Measurements from ENCODE around the gene TP53. TPM values are rescaled to one million over a fixed set of nuclear protein-coding genes. Genes with fewer than 3 reads are reported as not detected.

The TP53 gene
- total RNA-seq, 1 experiment from 2014 or later, result 61.0 TPM

- DNase-seq (ENCODE audit: low spot score), result no peak
Measured at GRCh38 chr17:7707446-7707845, 20.2 kb upstream of the TP53 start.

GRCh38 chr17:7706631-7707354 lies 19.5 kb upstream of the TP53 start:
- DNase-seq (ENCODE audit: low spot score), result no peak

GRCh38 chr17:7705269-7706255 lies 18.3 kb upstream of the TP53 start:
- DNase-seq (ENCODE audit: low spot score), result no peak

- no peak for DNase-seq (ENCODE audit: low spot score)
Measured at GRCh38 chr17:7704601-7705268, 17.4 kb upstream of the TP53 start, which contains the start of gene EFNB3. Gene EFNB3 (plus strand): TSS chr17:7705202. CDS start chr17:7705599, 397 bp downstream.

GRCh38 chr17:7703584-7704479 lies 16.5 kb upstream of the TP53 start:
- DNase-seq (ENCODE audit: low spot score), result peak; percentile 34

GRCh38 chr17:7702776-7703175 lies 15.5 kb upstream of the TP53 start:
- DNase-seq (ENCODE audit: low spot score), result no peak

GRCh38 chr17:7701681-7702080 lies 14.4 kb upstream of the TP53 start:
- DNase-seq (ENCODE audit: low spot score), result no peak

GRCh38 chr17:7700510-7700909 lies 13.2 kb upstream of the TP53 start:
- DNase-seq (ENCODE audit: low spot score), result no peak

GRCh38 chr17:7697828-7698588 lies 10.7 kb upstream of the TP53 start:
- no peak for DNase-seq (ENCODE audit: low spot score)

GRCh38 chr17:7695586-7695985 lies 8.3 kb upstream of the TP53 start:
- no peak for DNase-seq (ENCODE audit: low spot score)

GRCh38 chr17:7688808-7689316 lies 1.6 kb upstream of the TP53 start:
- DNase-seq (ENCODE audit: low spot score), result no peak

- peak; percentile 92 for DNase-seq (ENCODE audit: low spot score)
Measured at GRCh38 chr17:7687908-7688807, 868 bp upstream of the TP53 start, which contains the start of gene WRAP53. Gene WRAP53 (plus strand): TSS chr17:7688477. CDS start chr17:7688649, 172 bp downstream.

GRCh38 chr17:7686222-7687071 lies 843 bp downstream of the TP53 start:
- peak; percentile 88 for DNase-seq (ENCODE audit: low spot score)

GRCh38 chr17:7685533-7686221 lies 1.6 kb downstream of the TP53 start:
- DNase-seq (ENCODE audit: low spot score), result peak; percentile 91

- peak; percentile 5 for DNase-seq (ENCODE audit: low spot score)
Measured at GRCh38 chr17:7684851-7685532, 2.3 kb downstream of the TP53 start.

GRCh38 chr17:7677388-7678067 lies 9.8 kb downstream of the TP53 start:
- no peak for DNase-seq (ENCODE audit: low spot score)
